H1 (cell line): ENCODE measurements around the gene FCHSD1. TPM values are rescaled to one million over a fixed set of nuclear protein-coding genes. Genes with fewer than 3 reads are reported as not detected.

Experiments
- CTCF ChIA-PET: fragments of 300-600 bp; sonication (Branson Sonifier 250); formaldehyde crosslinking; loops from one replicate; lab custom pipeline; 2021; ENCODE audit not compliant: partially characterized antibody; lab: Charles Lee
- POLR2A ChIA-PET: fragments of 300-600 bp; sonication (Branson Sonifier 250); formaldehyde crosslinking; loops from one replicate; lab custom pipeline; 2021; ENCODE audit warnings: inconsistent platforms; ENCODE audit not compliant: partially characterized antibody; lab: Charles Lee
- DNase-seq, 2 experiments: peaks; one replicate each; pipeline versions ENCODE4 v3.0.0 to v3.0.0-alpha.2; 2010 to 2022; ENCODE audit warnings: low spot score in 2 of 2, low read depth in 1 of 2, mixed read lengths in 1 of 2
- FAIRE-seq: peaks from 2 replicates; lab custom pipeline; 2011; peaks lifted over from hg19 to GRCh38; lab: Jason Lieb, UNC
- H2AFZ ChIP-seq: 2 replicates; pipeline ENCODE4 v1.8.1; 2012; ENCODE audit warnings: low read length, inconsistent platforms
- H2AK5ac ChIP-seq: 2 replicates; pipeline ENCODE4 v1.6.1; 2013; ENCODE audit warnings: low read depth, low read length
- H2BK120ac ChIP-seq: replicated peaks from 2 replicates; pipeline ENCODE3; 2013; ENCODE audit warnings: low read depth, low read length, inconsistent platforms
- H2BK12ac ChIP-seq: 2 replicates; pipeline ENCODE4 v1.6.1; 2013; ENCODE audit warnings: low read depth, low read length
- H2BK15ac ChIP-seq: 2 replicates; pipeline ENCODE4 v1.6.1; 2013; ENCODE audit warnings: low read length
- H2BK20ac ChIP-seq: 2 replicates; pipeline ENCODE4 v1.6.1; 2013; ENCODE audit warnings: low read length
- H2BK5ac ChIP-seq: 2 replicates; pipeline ENCODE4 v1.6.1; 2013; ENCODE audit warnings: low read depth, low read length
- H3K14ac ChIP-seq: 2 replicates; pipeline ENCODE4 v1.6.1; 2013; ENCODE audit warnings: inconsistent platforms; ENCODE audit not compliant: insufficient read length
- H3K18ac ChIP-seq: 2 replicates; pipeline ENCODE4 v1.6.1; 2013; ENCODE audit warnings: low read length; ENCODE audit errors: extremely low read depth
- H3K23ac ChIP-seq: 2 replicates; pipeline ENCODE4 v1.6.1; 2013; ENCODE audit warnings: inconsistent platforms; ENCODE audit not compliant: insufficient read length
- H3K23me2 ChIP-seq: 2 replicates; pipeline ENCODE4 v1.6.1; 2013; ENCODE audit warnings: low read depth, low read length
- H3K27ac ChIP-seq: 2 replicates; pipeline ENCODE4 v1.6.1; 2011; ENCODE audit warnings: low read depth, low read length, inconsistent platforms
- H3K27me3 ChIP-seq, 4 experiments: replicated peaks in 1 of 4; 1 replicate in 1 of 4; 2 replicates in 3 of 4; pipeline versions ENCODE4 v1.6.1 to v1.8.1; 2011 to 2013; ENCODE audit warnings: low read length in 3 of 4, mild to moderate bottlenecking in 3 of 4, inconsistent platforms in 2 of 4, mixed read lengths in 2 of 4, moderate library complexity in 1 of 4; ENCODE audit not compliant: control insufficient read depth in 3 of 4, insufficient read depth in 3 of 4; ENCODE audit errors: extremely low read depth in 1 of 4
- H3K36me3 ChIP-seq, 4 experiments: 2 replicates each; pipeline versions ENCODE4 v1.6.1 to v1.8.1; 2011 to 2013; ENCODE audit warnings: mild to moderate bottlenecking in 4 of 4, low read length in 3 of 4, moderate library complexity in 2 of 4, control low read depth in 1 of 4, inconsistent platforms in 1 of 4; ENCODE audit not compliant: insufficient read depth in 4 of 4, control insufficient read depth in 2 of 4
- H3K4ac ChIP-seq: replicated peaks from 2 replicates; pipeline ENCODE3; 2013; ENCODE audit warnings: low read length, low read depth, mixed read lengths, inconsistent platforms; ENCODE audit not compliant: insufficient read length
- H3K4me1 ChIP-seq, 4 experiments: replicated peaks in 1 of 4; 1 replicate in 1 of 4; 2 replicates in 3 of 4; pipeline versions ENCODE4 v1.6.1 to v1.8.1; 2011 to 2013; ENCODE audit warnings: low read length in 3 of 4, inconsistent platforms in 2 of 4, mixed read lengths in 1 of 4; ENCODE audit not compliant: insufficient read depth in 4 of 4, control insufficient read depth in 3 of 4
- H3K4me2 ChIP-seq, 2 experiments: 2 replicates each; pipeline versions ENCODE4 v1.6.1 to v1.8.1; 2011 to 2013; ENCODE audit warnings: low read depth in 2 of 2, low read length in 2 of 2, control low read depth in 1 of 2, inconsistent platforms in 1 of 2, mild to moderate bottlenecking in 1 of 2; ENCODE audit not compliant: insufficient read depth in 1 of 2
- H3K4me3 ChIP-seq, 4 experiments: fragments of 200-600, 300-600 bp in 1 of 4; sonication (generic), shearing (Covaris generic), sonication (Bioruptor Twin) in 1 of 4; 2 replicates each; pipeline versions ENCODE4 v1.5.1 to v1.8.1; 2011 to 2016; ENCODE audit warnings: low read length in 4 of 4, low read depth in 3 of 4, control low read depth in 2 of 4, inconsistent platforms in 2 of 4, mild to moderate bottlenecking in 2 of 4, mixed read lengths in 1 of 4, moderate library complexity in 1 of 4; ENCODE audit not compliant: insufficient read depth in 2 of 4; ENCODE audit errors: extremely low read depth in 1 of 4
- H3K56ac ChIP-seq: replicated peaks from 2 replicates; pipeline ENCODE3; 2013; ENCODE audit warnings: low read depth, mild to moderate bottlenecking, mixed read lengths, low read length, inconsistent platforms; ENCODE audit not compliant: insufficient read length
- H3K79me1 ChIP-seq: 2 replicates; pipeline ENCODE4 v1.6.1; 2013; ENCODE audit warnings: low read depth, low read length, control low read depth
- H3K79me2 ChIP-seq, 2 experiments: 2 replicates each; pipeline versions ENCODE4 v1.6.1 to v1.8.1; 2012 to 2013; ENCODE audit warnings: low read length in 2 of 2, mild to moderate bottlenecking in 2 of 2, inconsistent platforms in 1 of 2; ENCODE audit not compliant: insufficient read depth in 2 of 2, control insufficient read depth in 1 of 2
- H3K9ac ChIP-seq, 4 experiments: replicated peaks in 1 of 4; 1 replicate in 1 of 4; 2 replicates in 3 of 4; pipeline versions ENCODE4 v1.6.1 to v1.8.1; 2011 to 2013; ENCODE audit warnings: low read depth in 3 of 4, low read length in 3 of 4, control low read depth in 2 of 4, mild to moderate bottlenecking in 2 of 4, moderate library complexity in 2 of 4, inconsistent platforms in 1 of 4; ENCODE audit errors: extremely low read depth in 1 of 4
- H3K9me3 ChIP-seq, 2 experiments: 2 replicates each; pipeline versions ENCODE4 v1.6.1 to v1.8.1; 2012 to 2013; ENCODE audit warnings: mild to moderate bottlenecking in 2 of 2, moderate library complexity in 2 of 2, control low read depth in 1 of 2, inconsistent platforms in 1 of 2, low read depth in 1 of 2, low read length in 1 of 2, mixed read lengths in 1 of 2; ENCODE audit not compliant: insufficient read depth in 2 of 2
- H4K20me1 ChIP-seq, 2 experiments: replicated peaks in 1 of 2; 2 replicates each; pipeline versions ENCODE3 to v1.8.1; 2011 to 2013; ENCODE audit warnings: inconsistent platforms in 2 of 2, low read length in 2 of 2, mild to moderate bottlenecking in 1 of 2; ENCODE audit not compliant: insufficient read depth in 2 of 2, control insufficient read depth in 1 of 2
- H4K5ac ChIP-seq: 2 replicates; pipeline ENCODE4 v1.6.1; 2013; ENCODE audit warnings: low read length, low read depth, mixed read lengths, inconsistent platforms; ENCODE audit not compliant: insufficient read length
- H4K8ac ChIP-seq: 2 replicates; pipeline ENCODE4 v1.8.0; 2013; ENCODE audit warnings: mild to moderate bottlenecking, moderate library complexity, low read length, inconsistent platforms; ENCODE audit not compliant: insufficient read depth; ENCODE audit errors: extremely low read depth
- H4K91ac ChIP-seq: replicated peaks from 2 replicates; pipeline ENCODE3; 2013; ENCODE audit warnings: low read length, mixed read lengths, inconsistent platforms; ENCODE audit not compliant: insufficient read length
- ASH2L ChIP-seq: fragments of 200-600, 300-600 bp; sonication (generic); IDR thresholded peaks from one replicate; pipeline ENCODE4 v1.7.1; 2017; ENCODE audit warnings: low read length
- BACH1 ChIP-seq: IDR thresholded peaks from 2 replicates; pipeline ENCODE4 v1.6.1; 2012; ENCODE audit warnings: low read length, improper control_type of control experiment
- CBX5 ChIP-seq: fragments of 300-800, 300-1000 bp; sonication (generic); IDR thresholded peaks from 2 replicates; pipeline ENCODE4 v1.7.1; 2016; ENCODE audit warnings: antibody characterized with exemption, low read length, low read depth
- CBX8 ChIP-seq: fragments of 300-800, 300-1000 bp; sonication (generic); IDR thresholded peaks from 2 replicates; pipeline ENCODE4 v1.7.1; 2016; ENCODE audit warnings: low read depth, low read length, borderline replicate concordance
- EP300 ChIP-seq, 2 experiments: IDR thresholded peaks; 1 replicate in 1 of 2; 2 replicates in 1 of 2; pipeline ENCODE4 v1.6.1; 2011 to 2012; ENCODE audit warnings: low read depth in 2 of 2, low read length in 2 of 2, mild to moderate bottlenecking in 2 of 2, borderline replicate concordance in 1 of 2, inconsistent platforms in 1 of 2, moderate library complexity in 1 of 2
- KDM5A ChIP-seq: fragments of 200-600 bp; IDR thresholded peaks from 2 replicates; pipeline ENCODE4 v1.7.1; 2012; ENCODE audit warnings: mild to moderate bottlenecking, low read length, inconsistent platforms, mixed read lengths
- NANOG ChIP-seq: IDR thresholded peaks from 2 replicates; pipeline ENCODE4 v1.6.1; 2011; ENCODE audit warnings: low read length, low read depth, mild to moderate bottlenecking, inconsistent platforms; ENCODE audit not compliant: insufficient read depth, poor library complexity, severe bottlenecking
- PHF8 ChIP-seq: fragments of 200-600 bp; sonication (generic); conservative IDR thresholded peaks from 2 replicates; pipeline ENCODE4 v1.7.1; 2012; ENCODE audit warnings: low read depth, mild to moderate bottlenecking, inconsistent platforms, low read length, moderate library complexity
- RXRA ChIP-seq: IDR thresholded peaks from 2 replicates; pipeline ENCODE4 v1.6.1; 2011; ENCODE audit warnings: low read depth, mild to moderate bottlenecking, low read length, moderate library complexity; ENCODE audit not compliant: insufficient read depth
- SIN3A ChIP-seq, 2 experiments: IDR thresholded peaks in 1 of 2; conservative IDR thresholded peaks in 1 of 2; 2 replicates each; pipeline ENCODE4 v1.6.1; 2011 to 2012; ENCODE audit warnings: low read length in 2 of 2, improper control_type of control experiment in 1 of 2, low read depth in 1 of 2, mild to moderate bottlenecking in 1 of 2
- SP4 ChIP-seq: IDR thresholded peaks from 2 replicates; pipeline ENCODE4 v1.6.1; 2012; ENCODE audit warnings: low read length, inconsistent platforms
- ZNF274 ChIP-seq: IDR thresholded peaks from 2 replicates; pipeline ENCODE4 v1.7.0; 2012; ENCODE audit warnings: low read length, borderline replicate concordance; ENCODE audit errors: extremely low read depth
- WGBS, 2 experiments: shearing (Covaris generic) in 1 of 2; methylation state at CpG; one replicate each; pipeline versions ENCODE4 v1.1.6 to v1.1.7; 2013 to 2015; ENCODE audit warnings: low lambda C conversion rate in 2 of 2, mixed read lengths in 2 of 2, inconsistent platforms in 1 of 2, low coverage in 1 of 2, missing lambda C conversion rate in 1 of 2; ENCODE audit not compliant: insufficient replicate concordance in 2 of 2, insufficient coverage in 1 of 2, insufficient read length in 1 of 2; ENCODE audit errors: extremely low coverage in 1 of 2, missing lambda C conversion rate in 1 of 2; 5-methylcytosine and 5-hydroxymethylcytosine counted together
- polyA plus RNA-seq, 7 experiments: library from polyadenylated mRNA; depleted of rRNA in 3 of 7; stranded (reverse) in 5 of 7; unstranded in 2 of 7; fragments of >200 nt in 5 of 7; fragments of 200-250 nt in 2 of 7; gene quantifications; 1 replicate in 5 of 7; 2 replicates in 1 of 7; 4 replicates in 1 of 7; pipeline versions ENCODE4 v1.2.1 to v1.2.3, GENCODE V29; 2011 to 2013; ENCODE audit warnings: missing spikeins in 2 of 7, mixed read lengths in 2 of 7
- total RNA-seq: library from RNA; stranded (reverse); fragmentation: NEBNext Ultra II Directional; extraction: Animal tissue kit (Norgen Biotek cat#: 25700); gene quantifications from 2 replicates; pipeline ENCODE4 v1.2.1, GENCODE V29; 2021

FCHSD1 gene
- total and polyA plus RNA-seq, 2 of the 8 experiments (the other 6 are each of a cell fraction or from before 2014, with no cell fraction given) = 22.0 to 30.1 TPM

DNA sequence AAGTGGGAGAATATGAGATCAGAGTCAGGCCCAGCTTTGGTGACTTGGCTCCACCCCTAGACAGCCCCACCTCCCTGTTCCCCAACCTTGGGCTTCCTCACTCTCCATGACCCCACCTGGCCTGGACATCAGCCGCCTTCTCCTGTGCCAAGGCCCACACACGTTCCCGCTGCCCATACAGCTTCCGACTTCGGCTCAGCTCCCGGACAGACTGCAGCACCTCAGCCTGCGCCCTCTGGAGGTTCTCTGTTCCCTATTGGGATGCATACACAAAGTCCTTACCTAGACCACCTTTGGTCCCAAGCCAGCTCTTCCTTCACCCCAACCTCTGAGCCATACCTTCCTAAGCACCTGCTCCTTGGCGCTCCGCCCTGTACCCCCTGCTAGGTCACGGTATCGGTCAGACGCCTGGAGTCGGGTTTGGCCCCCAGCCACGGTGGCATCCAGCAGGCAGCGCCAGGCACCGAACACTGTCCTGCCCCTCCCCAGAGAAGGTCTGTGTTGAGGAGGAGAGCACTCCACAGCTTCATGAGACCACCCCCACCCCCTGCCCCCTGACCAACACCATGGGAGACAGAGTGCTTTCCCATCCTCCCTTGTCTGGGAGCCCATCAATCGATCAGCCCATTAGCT is 2.0 kb downstream of the FCHSD1 start:
- Histone ChIP-seq H3K23me2 (peaks cover 3% of the 10 kb centered on the region; the same call in 1 of the 2 replicates), H3K4me3 (no peak overlapping the region), H3K79me1 (peaks cover 3% of the 10 kb centered on the region; the same call in 1 of the 2 replicates), H2BK12ac (no peak overlapping the region), H4K20me1 (peaks cover 0 to 2% of the 10 kb centered on the region in 2 experiments), H2BK15ac (no peak overlapping the region), H2BK20ac (no peak overlapping the region), H2AFZ (no peak overlapping the region), H3K27ac (no peak overlapping the region), H3K9ac (no peak overlapping the region), H4K91ac (no peak overlapping the region), H3K4ac (no peak overlapping the region), H3K4me1 (peaks cover 2 to 8% (median 6%) of the 10 kb centered on the region in 4 experiments; a peak in 6 of 7 replicates), H3K27me3 (no peaks in the 10 kb centered on the region; a peak in 1 of 7 replicates), H4K8ac (no peak overlapping the region; the same call in 1 of the 2 replicates), H4K5ac (no peak overlapping the region), H3K79me2 (no peaks in the 10 kb centered on the region), H3K4me2 (no peak overlapping the region), H2BK120ac (no peak overlapping the region), H3K36me3 (peaks cover 0 to 15% (median 5%) of the 10 kb centered on the region in 4 experiments; a peak in 5 of 8 replicates), H3K9me3 (no peaks in the 10 kb centered on the region), H3K56ac (no peak overlapping the region), H3K23ac (no peak overlapping the region), H3K18ac (no peak overlapping the region), H3K14ac (no peak overlapping the region), H2BK5ac (no peak overlapping the region), H2AK5ac (no peak overlapping the region)
- ChIA-PET CTCF (interaction anchor here (0.6 to 4.2 kb wide), 5 partner anchors 11 to 30 kb away, joined by 3 to 21 read pairs (median 3); partner anchors contain the start of gene DIAPH1), POLR2A (interaction anchor here (1.0 to 7.3 kb wide), 4 partner anchors 9 to 33 kb away, joined by 3 to 96 read pairs (median 6); partner anchors contain the start of genes HDAC3 and RELL2)
- FAIRE-seq (no peak), DNase-seq (no peak)
- WGBS, 2 experiments = 90% methylated on average over 17 of the region's 17 CpGs; no CpG with 5 or more reads in 1 of the 2 experiments
- TF ChIP-seq KDM5A (no peak), CBX8 (no peak), NANOG (no peak), EP300 (IDR thresholded peaks at IDR 0.05; ENCODE audit: borderline replicate concordance in 1 of 2, low read depth in 2 of 2, low read length in 2 of 2) (no peak), RXRA (no peak), SIN3A (conservative IDR thresholded peaks at IDR 0.05 in 1 of 2, IDR thresholded peaks at IDR 0.05 in 1 of 2; ENCODE audit: low read depth in 1 of 2, low read length in 2 of 2) (no peak), ZNF274 (no peak), CBX5 (no peak), BACH1 (no peak), PHF8 (no peak), SP4 (no peak), ASH2L (no peak)
